Measurements from ENCODE around the gene BPHL.
"Not testable (repeated sequence)": the region's sequence is repeated elsewhere in the genome, so short reads cannot be mapped to it uniquely, and the experiment has no call there.

Gene BPHL

GRCh38 chr6:3186974-3187382, 68.5 kb downstream of the BPHL start:
- no peak for DNase-seq

- no peak for DNase-seq
Measured at GRCh38 chr6:3188262-3188661, 69.8 kb downstream of the BPHL start.

GRCh38 chr6:3189192-3189591, 70.7 kb downstream of the BPHL start:
- not testable (repeated sequence) for DNase-seq

DNA sequence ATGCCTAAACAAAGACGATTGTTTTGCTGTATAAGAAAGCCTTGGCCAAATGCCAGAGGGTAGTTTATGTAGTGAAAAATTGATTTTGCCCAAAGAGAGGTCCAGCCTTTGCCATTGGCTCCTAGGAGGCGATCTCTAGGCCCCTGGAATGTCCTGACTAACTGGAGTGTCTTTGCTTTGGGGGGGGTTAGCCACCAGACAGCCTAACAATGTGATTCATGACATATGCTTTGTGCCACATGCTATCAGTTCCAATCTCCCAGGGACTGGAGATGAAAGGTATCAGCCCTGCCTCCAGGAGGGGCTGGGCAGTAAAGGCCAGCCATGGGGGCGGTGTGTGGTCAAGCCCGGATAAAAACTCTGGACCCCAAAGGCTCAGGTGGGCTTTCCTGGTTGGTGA, 71.5 kb downstream of the BPHL start:
- DNase-seq = no peak

GRCh38 chr6:3190779-3191178, 72.3 kb downstream of the BPHL start:
- DNase-seq = no peak

DNA sequence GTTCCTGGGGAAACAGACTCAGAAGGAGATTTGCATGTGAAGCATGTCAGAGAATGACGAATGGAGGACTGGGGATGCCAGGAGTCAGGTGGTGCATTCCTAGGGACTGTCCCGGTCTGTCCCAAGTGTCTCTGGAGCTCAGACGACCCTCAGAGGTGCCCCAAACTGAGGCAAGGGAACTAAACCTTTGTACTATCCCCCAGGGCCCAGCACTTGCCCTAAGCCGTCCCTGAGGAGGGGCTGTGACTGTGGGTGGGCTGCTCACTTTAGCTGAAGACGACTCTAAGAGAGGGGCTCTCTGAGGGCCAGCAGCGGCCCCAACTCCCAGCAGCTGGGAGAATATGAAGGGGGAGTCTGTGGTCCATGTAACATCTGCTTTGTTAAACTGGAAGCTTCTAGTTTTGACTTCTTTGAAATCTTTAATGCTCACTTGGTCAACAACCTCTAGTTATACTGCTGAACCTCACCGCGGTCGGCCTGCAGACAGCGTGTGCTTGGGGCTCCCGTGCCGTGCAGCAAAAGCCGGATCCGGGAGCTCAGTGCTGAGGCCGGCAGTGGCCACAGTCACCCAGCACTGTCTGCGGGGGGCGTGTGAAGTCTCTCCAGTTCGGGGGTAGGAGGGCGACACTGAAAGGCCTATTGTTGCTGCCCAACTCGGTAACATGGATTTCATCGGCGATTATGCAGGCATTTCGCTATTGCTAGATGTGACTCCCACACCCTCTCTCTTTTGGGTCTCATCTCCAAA, 74.8 kb downstream of the BPHL start:
- no peak for DNase-seq

DNA sequence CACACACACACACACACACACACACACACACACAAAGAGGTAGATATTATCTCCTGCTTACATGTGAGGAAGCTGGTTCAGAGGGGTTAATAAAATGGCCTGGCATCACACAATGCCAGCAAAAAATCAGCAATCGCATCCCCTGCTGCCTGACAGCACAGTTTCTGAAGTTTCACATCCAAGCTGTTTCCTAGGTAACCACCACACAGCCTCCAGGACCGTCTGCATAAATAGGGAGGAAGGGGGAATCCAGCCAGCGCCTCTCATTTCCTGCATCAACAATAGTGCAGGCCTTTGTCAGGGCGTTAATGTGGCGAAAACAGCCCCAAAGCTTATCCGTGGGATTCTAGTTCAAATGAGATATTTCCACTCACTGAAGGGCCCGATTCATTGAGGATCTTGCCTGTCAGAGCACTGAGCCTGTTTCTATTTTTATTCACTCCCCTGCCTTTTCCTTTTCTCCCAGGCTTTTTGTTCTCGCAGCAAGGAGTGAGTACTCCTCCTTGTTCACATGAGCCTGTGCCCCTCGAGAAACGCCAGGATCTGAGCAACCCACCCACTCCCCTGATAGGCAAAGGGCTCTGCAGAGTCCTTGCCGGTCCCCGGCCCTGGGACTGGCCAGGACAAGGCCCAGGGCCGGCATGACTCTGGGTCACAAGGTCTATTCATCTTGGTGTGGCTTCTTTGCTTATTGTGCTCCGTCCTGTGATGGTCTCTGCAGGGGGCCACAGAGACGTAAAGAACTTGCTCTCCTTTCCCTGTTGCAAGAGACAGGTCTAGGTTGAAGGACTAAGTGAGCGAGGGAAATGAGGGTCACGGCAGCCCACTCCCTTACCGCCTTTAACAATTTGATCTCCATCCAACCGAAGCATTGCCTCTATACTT, 76.3 kb downstream of the BPHL start:
- no peak for DNase-seq

GRCh38 chr6:3195420-3195694, 76.8 kb downstream of the BPHL start:
- DNase-seq = no peak

DNA sequence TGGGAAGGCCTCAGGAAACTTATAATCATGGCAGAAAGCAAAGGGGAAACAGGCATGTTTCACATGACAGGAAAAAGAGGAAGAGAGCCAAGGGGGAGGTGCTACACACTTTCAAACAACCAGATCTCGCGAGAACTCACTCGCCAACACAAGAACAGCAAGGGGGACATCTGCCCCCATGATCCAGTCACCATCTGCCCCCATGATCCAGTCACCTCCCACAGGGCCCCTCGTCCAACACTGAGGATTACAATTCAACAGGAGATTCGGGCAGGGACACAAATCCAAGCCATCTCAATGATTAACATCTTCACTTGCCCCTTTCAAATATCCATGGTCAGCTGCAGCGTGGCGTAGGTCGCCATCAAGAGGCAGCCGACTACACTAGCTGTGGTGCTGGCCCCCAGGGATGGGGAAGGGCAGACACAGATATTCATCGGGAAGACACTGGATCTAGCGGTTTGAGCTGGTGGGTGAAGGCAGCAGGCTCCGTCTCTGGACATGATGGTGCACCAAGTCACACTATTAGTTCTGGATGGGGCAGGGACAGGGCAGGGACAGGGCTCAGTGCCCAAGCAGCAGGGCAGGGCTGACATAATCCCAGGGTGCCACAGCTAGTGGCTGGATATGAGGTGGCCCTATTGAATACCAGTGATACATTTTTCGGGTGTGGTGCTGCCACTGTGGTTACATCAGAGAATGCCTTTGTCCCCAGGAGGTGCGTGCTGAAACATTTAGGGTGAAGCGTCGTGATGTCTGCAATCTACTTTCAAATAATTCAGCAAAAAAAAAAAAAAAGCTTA, 77.4 kb downstream of the BPHL start:
- DNase-seq = no peak

DNA sequence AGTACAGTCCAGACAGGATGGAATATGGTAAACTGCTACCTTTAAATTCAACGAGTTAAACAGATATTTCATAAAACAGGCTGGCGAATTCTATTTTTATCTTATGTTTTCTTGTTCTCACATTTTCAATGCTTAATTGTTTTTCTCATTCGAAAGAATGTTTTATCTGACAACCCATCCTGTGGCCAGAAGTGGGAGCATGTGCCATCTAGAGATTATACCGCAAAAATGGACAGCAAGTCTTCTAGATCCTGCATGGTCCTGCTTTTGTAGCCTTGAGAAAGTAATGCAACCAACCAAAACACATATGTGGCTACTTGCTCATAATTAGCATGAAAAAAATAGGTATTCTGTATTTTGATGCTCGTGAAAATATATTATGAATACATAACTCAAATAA, 78.3 kb downstream of the BPHL start:
- DNase-seq = no peak

- not testable (repeated sequence) for DNase-seq
Measured at GRCh38 chr6:3197734-3198133, 79.2 kb downstream of the BPHL start.

- DNase-seq = no peak
Measured at GRCh38 chr6:3199382-3199781, 80.9 kb downstream of the BPHL start.

GRCh38 chr6:3200682-3201081, 82.2 kb downstream of the BPHL start:
- DNase-seq = no peak

DNA sequence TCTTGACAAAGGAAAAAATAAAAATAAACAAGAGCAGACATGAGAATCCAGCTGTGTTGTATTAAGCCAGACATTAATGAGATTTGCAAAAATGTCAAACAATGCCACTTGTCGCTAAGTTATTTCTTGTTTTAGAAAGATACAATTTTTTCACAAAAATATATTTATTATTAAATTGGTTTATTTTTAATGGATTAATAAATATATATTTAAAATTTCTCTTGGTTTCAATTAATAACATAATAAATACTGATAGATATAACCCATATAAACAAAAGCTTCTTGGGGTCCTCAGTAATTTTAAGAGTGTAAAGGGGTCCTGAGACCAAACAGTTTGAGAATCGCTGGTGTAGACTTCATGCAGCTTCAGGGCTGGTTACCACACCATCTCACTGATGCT, 82.9 kb downstream of the BPHL start:
- DNase-seq = no peak

Measured in activated CD4-positive, CD25-positive, alpha-beta regulatory T cell treated with anti-CD3 and anti-CD28 coated beads, Interleukin-2, amount 50 U/mL, for 72 hours (primary cell).